Vagina (tissue), 2 donors: ENCODE data around the gene WFDC10B. TPM values are rescaled to one million over a fixed set of nuclear protein-coding genes. Genes with fewer than 3 reads are reported as not detected.
"Not testable (repeated sequence)": the region's sequence is repeated elsewhere in the genome, so short reads cannot be mapped to it uniquely, and the experiment has no call there.

ENCODE experiments used
- DNase-seq, 2 donors: peaks; one replicate each; pipeline ENCODE4 v3.0.0-alpha.2; 2017; ENCODE audit errors: extremely low spot score in 2 of 2
- H3K27ac ChIP-seq: fragments of 200-600 bp; sonication (generic); one replicate; pipeline ENCODE4 v1.5.1; 2019
- H3K27me3 ChIP-seq: fragments of 200-600 bp; sonication (generic); one replicate; pipeline ENCODE4 v1.5.1; 2019
- H3K36me3 ChIP-seq, 2 donors: fragments of 200-600 bp; sonication (generic); one replicate each; pipeline ENCODE4 v1.5.1; 2017 to 2019
- H3K4me1 ChIP-seq: fragments of 200-600 bp; sonication (generic); one replicate; pipeline ENCODE4 v1.5.1; 2019
- H3K4me3 ChIP-seq, 2 donors: fragments of 200-600 bp; sonication (generic); 1 replicate in 1 of 2; 2 replicates in 1 of 2; pipeline ENCODE4 v1.5.1; 2016 to 2019
- H3K9me3 ChIP-seq: fragments of 200-600 bp; sonication (generic); one replicate; pipeline ENCODE4 v1.5.1; 2019
- CTCF ChIP-seq, 3 experiments: fragments of 450-650 bp in 2 of 3; fragments of 200-600 bp in 1 of 3; sonication (generic) in 1 of 3; IDR thresholded peaks; one replicate each; pipeline ENCODE4 v1.5.1; 2017 to 2019; ENCODE audit warnings: antibody characterized with exemption in 3 of 3, mild to moderate bottlenecking in 2 of 3, moderate library complexity in 2 of 3
- POLR2A ChIP-seq, 2 donors: fragments of 450-650 bp; IDR thresholded peaks; one replicate each; pipeline ENCODE4 v1.6.1; 2017; ENCODE audit warnings: antibody characterized with exemption in 2 of 2, mild to moderate bottlenecking in 2 of 2, moderate library complexity in 2 of 2
- POLR2AphosphoS5 ChIP-seq, 2 donors: sonication (generic); formaldehyde crosslinking; IDR thresholded peaks; one replicate each; pipeline ENCODE4 v1.9.0; 2017; ENCODE audit warnings: antibody characterized with exemption in 2 of 2, mild to moderate bottlenecking in 2 of 2, low read depth in 1 of 2; ENCODE audit not compliant: insufficient read depth in 1 of 2
- intact Hi-C: fragments of 100-400 bp; cut with DNase I; formaldehyde crosslinking; loops from one replicate; pipeline ENCODE4 v1.15.1; 2023
- total RNA-seq: library from RNA; depleted of rRNA; stranded (reverse); fragments of >200 nt; gene quantifications from one replicate; pipeline ENCODE4 v1.2.3, GENCODE V29; 2016

The WFDC10B gene
- total RNA-seq, 1 donor from 2014 or later = not detected

- no peaks in the 10 kb centered on the region for H3K36me3 ChIP-seq
- no peak overlapping the region for H3K4me3 ChIP-seq
- H3K4me1 ChIP-seq = no peaks in the 10 kb centered on the region
- H3K27me3 ChIP-seq = no peaks in the 10 kb centered on the region
- intact Hi-C loops = no loop called here
- no peak for DNase-seq
- TF ChIP-seq CTCF (IDR thresholded peaks at IDR 0.05) = no peak
- TF ChIP-seq POLR2AphosphoS5 (IDR thresholded peaks at IDR 0.05; ENCODE audit: insufficient read depth in 1 of 2, low read depth in 1 of 2) = no peak
- TF ChIP-seq POLR2A (IDR thresholded peaks at IDR 0.05) = no peak
- H3K27ac ChIP-seq = no peak overlapping the region
- no peaks in the 10 kb centered on the region for H3K9me3 ChIP-seq
Measured at GRCh38 chr20:45685896-45686295, 18.9 kb downstream of the WFDC10B start.

GRCh38 chr20:45679650-45680049 is 25.2 kb downstream of the WFDC10B start:
- Histone ChIP-seq H3K4me3 (no peak overlapping the region), H3K4me1 (no peaks in the 10 kb centered on the region), H3K36me3 (no peaks in the 10 kb centered on the region), H3K27me3 (no peaks in the 10 kb centered on the region), H3K27ac (no peak overlapping the region), H3K9me3 (peaks cover 7% of the 10 kb centered on the region)
- intact Hi-C loops = no loop called here
- DNase-seq = no peak
- no peak for TF ChIP-seq POLR2AphosphoS5 (IDR thresholded peaks at IDR 0.05; ENCODE audit: insufficient read depth in 1 of 2, low read depth in 1 of 2)
- TF ChIP-seq CTCF (IDR thresholded peaks at IDR 0.05) = no peak
- TF ChIP-seq POLR2A (IDR thresholded peaks at IDR 0.05) = no peak

- TF ChIP-seq POLR2A (IDR thresholded peaks at IDR 0.05) = no peak
- TF ChIP-seq POLR2AphosphoS5 (IDR thresholded peaks at IDR 0.05; ENCODE audit: insufficient read depth in 1 of 2, low read depth in 1 of 2) = no peak
- no peak for TF ChIP-seq CTCF (IDR thresholded peaks at IDR 0.05)
- DNase-seq = no peak
- peaks cover 6% of the 10 kb centered on the region for H3K9me3 ChIP-seq
- H3K36me3 ChIP-seq = no peaks in the 10 kb centered on the region
- H3K4me1 ChIP-seq = no peaks in the 10 kb centered on the region
- no peaks in the 10 kb centered on the region for H3K27me3 ChIP-seq
- no peak overlapping the region for H3K4me3 ChIP-seq
- no peak overlapping the region for H3K27ac ChIP-seq
- intact Hi-C loops = no loop called here
Measured at GRCh38 chr20:45672765-45673164, 32.1 kb downstream of the WFDC10B start.

- Histone ChIP-seq H3K27me3 (no peaks in the 10 kb centered on the region), H3K9me3 (peaks cover 6% of the 10 kb centered on the region), H3K36me3 (no peaks in the 10 kb centered on the region), H3K27ac (no peak within 1 kb of the TSS), H3K4me3 (no peak within 1 kb of the TSS), H3K4me1 (no peaks in the 10 kb centered on the region)
- intact Hi-C loops = no loop called here
- TF ChIP-seq CTCF (IDR thresholded peaks at IDR 0.05) (no peak), POLR2AphosphoS5 (IDR thresholded peaks at IDR 0.05; ENCODE audit: insufficient read depth in 1 of 2, low read depth in 1 of 2) (no peak), POLR2A (IDR thresholded peaks at IDR 0.05) (no peak)
- DNase-seq = no peak
Measured at GRCh38 chr20:45670139-45670538, 34.7 kb downstream of the WFDC10B start, which contains the start of gene WFDC11. WFDC11 (minus strand) TSS chr20:45670239; CDS start chr20:45650600, 19,639 bp downstream.

- H3K4me1 ChIP-seq, H3K27ac ChIP-seq, DNase-seq, H3K27me3 ChIP-seq, intact Hi-C loops, H3K4me3 ChIP-seq, H3K36me3 ChIP-seq, H3K9me3 ChIP-seq: not testable (repeated sequence)
Measured at GRCh38 chr20:45657038-45657437, 47.8 kb downstream of the WFDC10B start.

GRCh38 chr20:45651726-45652125 is 53.1 kb downstream of the WFDC10B start:
- H3K4me1 ChIP-seq, intact Hi-C loops, H3K4me3 ChIP-seq, H3K36me3 ChIP-seq, DNase-seq, H3K27ac ChIP-seq, H3K9me3 ChIP-seq, H3K27me3 ChIP-seq: not testable (repeated sequence)
